GM19023 (cell line): ENCODE results near the gene TBC1D5.

ENCODE experiments used
- ATAC-seq: cut with Tn5 transposase; IDR thresholded peaks from one replicate; pipeline ENCODE4 v1.9.1; 2021; ENCODE audit warnings: mild to moderate bottlenecking, moderate library complexity; ENCODE audit not compliant: unreplicated experiment

Gene TBC1D5

DNA sequence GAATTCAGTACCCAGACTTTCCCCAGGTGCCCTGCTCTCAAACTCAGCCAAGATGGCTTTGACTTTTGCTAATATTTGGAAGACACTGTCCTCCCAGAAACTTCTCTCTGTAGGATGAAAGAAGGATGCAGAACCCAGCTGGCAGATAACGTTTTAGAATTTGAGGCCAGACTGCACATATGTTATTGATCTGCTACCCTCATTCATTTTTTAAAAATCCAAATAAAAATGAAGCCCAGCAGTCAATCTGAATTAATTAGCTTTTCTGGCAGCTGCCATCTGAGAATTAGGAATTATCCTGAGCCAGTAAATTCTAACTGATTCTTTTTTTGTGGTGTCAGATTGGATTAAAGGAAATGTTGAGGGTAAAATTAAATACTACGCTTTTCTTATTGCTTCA, 621.1 kb downstream of the TBC1D5 start:
- ATAC-seq: no peak

DNA sequence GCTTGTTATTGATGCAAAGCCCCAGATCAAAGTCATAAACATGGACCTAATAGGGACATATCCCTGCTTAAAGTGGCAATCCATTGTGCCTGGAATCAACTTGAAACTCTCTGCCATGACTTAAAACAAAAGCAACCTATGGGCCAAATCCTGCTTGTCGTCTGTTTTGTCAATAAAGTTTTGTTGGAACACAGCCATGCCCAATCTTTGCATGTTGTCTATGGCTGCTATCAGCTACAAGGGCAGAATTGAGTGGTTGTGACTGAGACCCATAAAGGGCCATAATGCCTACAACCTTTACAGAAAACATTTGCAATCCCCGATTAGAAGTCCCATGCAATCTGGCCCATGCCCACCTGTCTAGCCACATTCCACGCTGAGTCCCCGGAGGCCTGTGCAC, 622.3 kb downstream of the TBC1D5 start:
- ATAC-seq: no peak

DNA sequence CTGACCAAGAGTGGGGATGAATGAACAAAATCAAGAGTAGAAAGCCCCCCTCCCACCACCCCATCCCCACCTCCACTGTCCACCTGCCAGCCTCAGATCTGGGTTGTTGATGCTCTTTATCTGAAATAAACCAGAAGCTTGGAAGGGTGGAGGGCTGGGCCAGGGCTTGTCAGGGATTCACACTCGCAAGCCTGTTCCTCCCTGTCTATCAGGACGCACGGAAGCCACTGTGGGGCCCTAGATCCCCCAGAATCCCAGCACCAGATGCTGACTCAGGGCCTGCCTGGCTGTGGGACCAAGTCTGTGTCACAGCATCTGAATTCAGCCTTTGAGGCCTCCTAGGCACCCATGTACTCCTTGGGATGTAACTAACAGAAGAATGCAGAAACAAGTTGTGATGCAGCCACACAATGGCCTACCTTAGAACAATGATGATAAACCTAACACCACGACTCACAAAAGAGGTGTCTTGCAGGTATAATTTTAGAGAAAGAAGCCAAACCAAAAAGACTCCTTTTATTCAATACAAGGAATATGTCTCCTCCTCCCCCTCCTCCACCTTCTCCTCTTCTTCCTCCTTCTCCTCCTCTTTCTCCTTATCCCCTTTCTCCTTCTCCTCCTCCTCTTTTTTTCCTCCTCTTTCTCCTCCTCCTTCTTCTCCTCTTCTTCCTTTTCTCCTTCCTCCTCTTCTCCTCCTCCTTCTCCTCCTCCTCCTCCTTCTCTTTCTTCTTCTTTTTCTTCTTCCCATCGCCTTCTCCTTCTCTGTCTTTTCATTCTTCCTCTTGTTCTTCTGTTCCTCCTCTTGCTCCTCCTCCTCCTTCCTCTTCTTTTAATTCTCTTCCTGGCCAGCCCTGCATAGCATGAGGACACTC, 623.0 kb downstream of the TBC1D5 start:
- no peak for ATAC-seq

DNA sequence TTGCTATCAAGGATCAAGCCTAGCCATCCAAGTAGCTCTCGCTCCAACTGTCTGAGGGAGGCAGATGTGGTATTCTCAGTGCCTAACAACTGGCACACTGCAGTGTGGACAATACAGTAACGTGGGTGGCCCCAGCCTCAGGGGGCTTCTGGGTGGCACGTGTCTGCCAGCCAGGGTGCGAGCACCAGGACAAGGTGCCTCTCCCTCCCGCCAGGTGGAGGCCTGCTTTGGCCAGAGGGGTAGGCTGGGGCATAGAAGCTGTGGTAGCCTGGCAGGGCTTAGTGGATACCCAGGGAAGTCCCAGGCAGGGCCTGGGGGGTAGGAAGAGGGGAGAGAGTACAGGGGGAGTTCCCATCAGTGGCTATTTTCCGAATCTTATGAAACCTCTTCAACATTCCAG, 623.7 kb downstream of the TBC1D5 start:
- ATAC-seq: no peak

DNA sequence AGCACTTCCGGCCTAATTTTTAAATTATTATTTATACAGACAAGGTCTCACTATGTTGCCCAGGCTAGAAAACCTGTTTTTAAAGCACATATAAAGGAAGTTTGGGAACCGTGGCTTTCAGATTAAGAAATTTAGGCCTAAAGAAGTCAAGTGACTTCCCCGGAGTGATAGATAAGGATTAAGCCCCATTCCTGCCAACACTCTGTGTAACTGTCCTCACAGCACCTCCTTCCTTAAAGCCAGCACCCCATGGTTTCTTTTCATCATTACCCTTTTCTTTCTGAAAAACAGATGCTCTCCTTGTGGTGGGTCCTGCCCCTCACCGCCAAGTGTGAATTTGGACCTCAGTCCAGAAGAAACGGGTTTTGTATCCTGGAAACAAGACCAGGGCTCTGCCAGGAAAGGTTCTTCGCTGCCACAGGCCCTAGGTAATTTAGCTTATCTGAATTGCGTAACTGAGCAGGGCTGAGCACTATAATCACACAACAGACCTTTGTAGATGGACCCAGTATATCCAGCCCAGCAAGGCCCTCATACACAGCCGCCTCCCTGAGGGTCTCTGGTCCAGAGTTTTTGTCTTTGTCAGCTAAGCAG, 626.3 kb downstream of the TBC1D5 start:
- no peak for ATAC-seq

DNA sequence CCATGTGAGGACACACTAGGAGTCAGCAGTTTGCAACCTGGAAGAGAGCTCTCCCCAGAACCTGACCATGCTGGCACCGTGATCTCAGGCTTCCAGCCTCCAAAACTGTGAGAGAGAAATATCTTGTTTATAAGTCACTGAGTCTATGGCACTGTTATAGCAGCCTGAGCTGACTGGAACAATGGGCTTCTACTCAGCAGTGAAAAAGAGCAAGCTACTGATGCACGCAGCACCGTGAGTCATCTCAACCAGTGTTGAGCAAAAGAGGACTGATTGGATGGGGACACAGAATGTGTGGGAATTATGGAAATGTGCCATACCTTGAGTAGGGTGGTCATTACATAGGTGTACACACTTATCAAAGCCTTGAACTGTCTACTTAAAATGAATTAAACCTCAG, 627.2 kb downstream of the TBC1D5 start:
- ATAC-seq: no peak

DNA sequence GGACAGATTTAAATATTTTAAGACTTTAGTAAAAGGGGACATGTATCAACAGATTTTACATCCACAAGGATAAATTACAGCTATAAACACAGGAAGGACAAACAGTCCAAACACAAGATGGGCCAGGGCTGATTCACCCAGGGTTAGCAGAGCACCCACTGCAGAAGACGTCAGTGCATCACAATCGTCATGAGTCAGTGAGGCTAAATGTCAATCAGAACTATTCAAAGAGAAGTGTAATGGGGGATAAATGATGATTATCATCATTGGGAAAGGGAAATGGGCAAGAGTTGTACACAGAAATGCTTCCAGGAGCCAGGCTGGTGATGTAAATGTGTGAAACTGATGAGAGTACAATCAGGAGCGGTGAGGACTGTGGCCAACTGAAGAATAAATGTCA, 630.8 kb downstream of the TBC1D5 start:
- ATAC-seq: no peak

DNA sequence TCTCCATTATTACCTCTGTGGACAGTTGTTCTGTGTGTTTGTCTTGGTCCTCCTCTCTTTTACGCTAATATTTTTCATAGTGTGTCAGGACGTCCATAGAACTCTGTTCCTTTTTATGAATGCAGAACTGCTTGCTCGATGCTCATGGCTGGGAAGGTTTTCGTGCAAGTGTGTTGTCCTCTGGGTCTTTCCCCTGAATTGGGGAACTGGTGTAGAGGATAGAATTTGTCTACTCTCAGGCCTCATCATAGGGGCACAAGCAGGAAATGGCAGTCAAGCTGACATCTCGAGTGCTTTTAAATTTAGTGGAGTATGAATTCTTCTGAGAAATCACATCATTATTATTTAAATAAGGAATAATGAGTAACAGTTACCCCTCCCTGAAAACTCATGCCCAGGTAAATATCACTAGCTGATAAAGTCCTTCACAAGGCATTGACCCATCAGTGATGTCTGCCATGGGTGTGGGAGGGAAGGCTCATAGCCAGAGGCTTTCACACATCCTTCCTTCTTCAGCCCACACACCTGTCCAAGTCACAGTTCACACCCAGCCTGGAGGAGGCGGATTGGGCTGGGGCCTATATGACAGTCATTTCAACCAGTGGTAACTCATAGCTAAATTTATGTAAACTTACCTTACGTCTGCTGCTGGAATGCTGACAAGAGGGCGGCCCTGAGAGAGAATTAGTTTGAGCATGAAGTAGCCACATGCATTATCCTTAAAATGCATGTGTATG, 631.6 kb downstream of the TBC1D5 start:
- no peak for ATAC-seq
